K562 treated with DMSO at 1 percent for 48 hours (cell line): ENCODE results near the gene FKBP5. TPM values are rescaled to one million over a fixed set of nuclear protein-coding genes. Genes with fewer than 3 reads are reported as not detected.

Experiments
- total RNA-seq: library from RNA; unstranded; fragments of 300-600 nt; gene quantifications from 2 replicates; pipeline ENCODE4 v1.2.3, GENCODE V29; 2022; ENCODE audit warnings: low replicate concordance; ENCODE audit errors: extremely low read depth

Gene FKBP5
- total RNA-seq: not detected in 2 replicates

GRCh38 chr6:35688605-35689322 is at the start of gene FKBP5:
FKBP5 (minus strand) TSS chr6:35688915; CDS start chr6:35642824, 46,091 bp downstream.

GRCh38 chr6:35736982-35737412 is 48.3 kb upstream of the FKBP5 start, which contains the start of gene ARMC12:
ARMC12 (plus strand) TSS chr6:35737032; CDS start chr6:35737109, 77 bp downstream.

Other genes with a start within 250 kb of the FKBP5 start
- not detected in 2 replicates for gene FANCE, start 236.6 kb downstream of the FKBP5 start, total RNA-seq
- 2,732 TPM in 1 of 2 replicates, not detected in the other for gene RPL10A, start 220.5 kb downstream of the FKBP5 start, total RNA-seq
- not detected in 2 replicates for gene TEAD3, start 191.8 kb downstream of the FKBP5 start, total RNA-seq
- not detected in 2 replicates for gene TULP1, start 176.0 kb downstream of the FKBP5 start, total RNA-seq
- not detected in 2 replicates for gene ARMC12, start 48.1 kb upstream of the FKBP5 start, total RNA-seq
- not detected in 2 replicates for gene CLPSL2, start 87.7 kb upstream of the FKBP5 start, total RNA-seq
- not detected in 2 replicates for gene CLPSL1, start 92.1 kb upstream of the FKBP5 start, total RNA-seq
- gene CLPS, start 108.4 kb upstream of the FKBP5 start, total RNA-seq: not detected in 2 replicates
- not detected in 2 replicates for gene LHFPL5, start 116.4 kb upstream of the FKBP5 start, total RNA-seq
- gene SRPK1, start 232.2 kb upstream of the FKBP5 start, total RNA-seq: not detected in 2 replicates